ENCODE results near the gene THBD.
A peak's percentile ranks its signal among the peaks of the same experiment; 100 is the strongest.

The THBD gene

DNA sequence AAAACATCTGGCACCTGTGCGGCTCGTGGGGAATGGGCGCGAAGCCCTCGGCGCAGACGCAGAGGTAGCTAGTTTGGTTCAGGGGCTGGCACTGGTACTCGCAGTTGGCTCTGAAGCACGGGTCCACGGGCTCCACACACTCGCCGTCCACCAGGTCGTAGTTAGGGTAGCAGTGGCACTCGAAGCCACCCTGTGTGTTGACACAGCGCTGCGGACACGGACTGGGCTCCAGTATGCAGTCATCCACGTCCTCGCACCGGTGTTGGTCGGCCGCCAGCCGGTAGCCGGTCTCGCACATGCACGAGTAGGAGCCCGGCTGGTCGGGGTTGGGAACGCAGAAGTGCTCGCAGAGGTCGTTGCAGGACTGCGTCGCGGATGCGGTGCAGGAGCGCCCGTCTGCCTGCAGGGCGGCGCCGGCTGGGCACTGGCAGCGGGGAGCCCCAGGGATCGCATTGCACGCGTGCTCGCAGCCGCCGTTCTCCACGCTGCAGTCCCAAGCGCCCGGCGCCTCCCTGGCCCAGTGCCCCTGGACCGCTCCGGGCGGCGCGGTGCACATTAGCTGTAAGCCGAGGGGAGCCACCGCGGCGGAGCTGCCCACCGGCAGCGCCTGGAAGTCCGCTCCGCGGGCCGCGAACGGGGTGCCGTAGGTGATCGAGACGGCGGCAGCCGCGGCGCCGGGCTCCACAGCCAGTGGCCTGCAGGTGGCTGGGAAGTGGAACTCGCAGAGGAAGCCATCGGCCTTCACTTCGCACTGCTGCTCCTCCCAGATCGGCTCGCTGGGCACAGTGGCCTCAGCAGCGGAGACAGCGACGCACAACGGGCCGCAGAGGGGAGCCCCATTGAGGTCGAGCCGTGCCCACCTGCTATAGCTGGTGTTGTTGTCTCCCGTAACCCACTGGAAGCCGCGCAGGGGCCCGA is 930 bp downstream of the THBD start:
- Histone ChIP-seq H3K27me3 (ENCODE audit: insufficient read depth, poor library complexity, severe bottlenecking) (no peaks in the 10 kb centered on the region), H3K4me3 (replicated peaks; ENCODE audit: insufficient read depth, low read length) (peak overlapping the region; percentile 31), H3K27ac (replicated peaks) (peak overlapping the region; percentile 20)
- DNase-seq (ENCODE audit: low read depth in 1 of 2, low spot score in 1 of 2): peak; percentile 76 to 84
- TF ChIP-seq GABPA (IDR thresholded peaks at IDR 0.05; ENCODE audit: low read depth) (no peak), POLR2AphosphoS5 (IDR thresholded peaks at IDR 0.05; ENCODE audit: low read depth) (0 out of 2 replicates have a peak, but pooled peaks have one; percentile 39)
- TF ChIP-seq, protein P1, sequence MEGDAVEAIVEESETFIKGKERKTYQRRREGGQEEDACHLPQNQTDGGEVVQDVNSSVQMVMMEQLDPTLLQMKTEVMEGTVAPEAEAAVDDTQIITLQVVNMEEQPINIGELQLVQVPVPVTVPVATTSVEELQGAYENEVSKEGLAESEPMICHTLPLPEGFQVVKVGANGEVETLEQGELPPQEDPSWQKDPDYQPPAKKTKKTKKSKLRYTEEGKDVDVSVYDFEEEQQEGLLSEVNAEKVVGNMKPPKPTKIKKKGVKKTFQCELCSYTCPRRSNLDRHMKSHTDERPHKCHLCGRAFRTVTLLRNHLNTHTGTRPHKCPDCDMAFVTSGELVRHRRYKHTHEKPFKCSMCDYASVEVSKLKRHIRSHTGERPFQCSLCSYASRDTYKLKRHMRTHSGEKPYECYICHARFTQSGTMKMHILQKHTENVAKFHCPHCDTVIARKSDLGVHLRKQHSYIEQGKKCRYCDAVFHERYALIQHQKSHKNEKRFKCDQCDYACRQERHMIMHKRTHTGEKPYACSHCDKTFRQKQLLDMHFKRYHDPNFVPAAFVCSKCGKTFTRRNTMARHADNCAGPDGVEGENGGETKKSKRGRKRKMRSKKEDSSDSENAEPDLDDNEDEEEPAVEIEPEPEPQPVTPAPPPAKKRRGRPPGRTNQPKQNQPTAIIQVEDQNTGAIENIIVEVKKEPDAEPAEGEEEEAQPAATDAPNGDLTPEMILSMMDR (IDR thresholded peaks at IDR 0.05; ENCODE audit: insufficient read depth, low read length): peak; percentile 58

GRCh38 chr20:23047738-23048214 is 1.7 kb downstream of the THBD start:
- no peak for TF ChIP-seq REST (IDR thresholded peaks at IDR 0.05; ENCODE audit: insufficient replicate concordance, low read depth)
- H3K27ac ChIP-seq (replicated peaks): no peak overlapping the region
- no peak overlapping the region for H3K4me3 ChIP-seq (replicated peaks; ENCODE audit: insufficient read depth, low read length)
- DNase-seq (ENCODE audit: low read depth in 1 of 2, low spot score in 1 of 2): no peak
- no peaks in the 10 kb centered on the region for H3K27me3 ChIP-seq (ENCODE audit: insufficient read depth, poor library complexity, severe bottlenecking)

DNA sequence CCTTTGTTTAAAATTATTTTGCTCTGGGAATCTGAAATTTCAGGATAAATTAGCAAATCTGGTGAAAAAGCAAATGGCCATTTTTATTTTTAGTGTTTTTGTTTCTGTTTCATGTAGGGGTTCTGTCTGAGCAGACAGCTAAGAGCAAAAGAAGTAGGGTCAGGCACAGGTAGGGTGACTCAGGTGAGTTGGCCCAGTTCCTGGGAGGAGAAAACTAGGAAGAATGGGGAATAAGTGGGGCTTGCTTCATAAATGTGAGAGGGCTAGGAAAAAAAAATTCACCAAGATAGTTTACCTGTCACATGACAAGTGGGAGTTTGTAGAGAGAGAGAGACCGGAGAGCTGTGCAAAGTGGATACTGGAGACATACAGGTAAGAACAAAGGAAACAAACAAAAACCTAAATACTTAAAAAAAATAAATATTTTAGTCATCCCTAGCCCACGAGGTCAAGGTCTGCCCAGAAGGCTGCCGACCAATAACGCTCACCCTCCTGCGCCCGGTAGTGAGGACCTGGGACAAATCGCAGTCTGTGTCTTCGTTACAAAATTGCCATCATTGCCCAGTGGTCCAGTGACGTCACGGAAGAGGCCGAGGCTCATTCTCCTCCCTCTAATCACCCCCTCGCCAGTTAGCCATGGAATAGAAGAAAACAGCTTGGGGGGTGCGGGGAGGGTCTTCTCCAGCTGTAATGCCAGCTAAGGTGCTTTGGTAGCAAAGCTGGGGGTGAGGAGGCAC is 2.3 kb downstream of the THBD start:
- Histone ChIP-seq H3K27me3 (ENCODE audit: insufficient read depth, poor library complexity, severe bottlenecking) (no peaks in the 10 kb centered on the region), H3K27ac (replicated peaks) (no peak overlapping the region), H3K4me3 (replicated peaks; ENCODE audit: insufficient read depth, low read length) (no peak overlapping the region)
- DNase-seq (ENCODE audit: low read depth in 1 of 2, low spot score in 1 of 2): no peak
- TF ChIP-seq REST (IDR thresholded peaks at IDR 0.05; ENCODE audit: insufficient replicate concordance, low read depth) (no peak), GABPA (IDR thresholded peaks at IDR 0.05; ENCODE audit: low read depth) (no peak), POLR2AphosphoS5 (IDR thresholded peaks at IDR 0.05; ENCODE audit: low read depth) (no peak), SPI1 (IDR thresholded peaks at IDR 0.05; ENCODE audit: borderline replicate concordance, low read depth) (no peak)
- TF ChIP-seq, protein P1 (IDR thresholded peaks at IDR 0.05; ENCODE audit: insufficient read depth, low read length): no peak

DNA sequence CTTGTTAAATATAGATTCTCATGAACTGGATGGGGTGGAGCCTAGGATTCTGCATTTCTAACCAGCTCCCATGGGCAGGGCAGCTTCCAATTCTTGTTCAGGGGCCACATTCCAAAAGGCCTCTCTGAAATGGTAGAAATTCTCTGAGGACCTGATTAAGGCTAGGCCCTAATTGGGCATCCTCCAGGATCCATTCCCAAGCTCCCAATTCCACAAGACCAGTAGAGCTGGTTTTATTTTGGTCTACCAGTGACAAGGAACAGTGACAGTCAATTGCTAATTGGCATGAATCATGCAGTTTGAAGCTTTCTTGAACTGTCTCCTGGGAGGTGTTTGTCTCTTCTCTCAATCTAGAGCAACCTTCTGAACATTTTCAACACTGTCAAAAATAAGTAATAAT is 3.0 kb downstream of the THBD start:
- H3K27me3 ChIP-seq (ENCODE audit: insufficient read depth, poor library complexity, severe bottlenecking): no peaks in the 10 kb centered on the region
- TF ChIP-seq POLR2AphosphoS5 (IDR thresholded peaks at IDR 0.05; ENCODE audit: low read depth) (no peak), REST (IDR thresholded peaks at IDR 0.05; ENCODE audit: insufficient replicate concordance, low read depth) (no peak), SPI1 (IDR thresholded peaks at IDR 0.05; ENCODE audit: borderline replicate concordance, low read depth) (no peak), GABPA (IDR thresholded peaks at IDR 0.05; ENCODE audit: low read depth) (no peak)
- TF ChIP-seq, protein P1 (IDR thresholded peaks at IDR 0.05; ENCODE audit: insufficient read depth, low read length): no peak
- no peak for DNase-seq (ENCODE audit: low read depth in 1 of 2, low spot score in 1 of 2)
- no peak overlapping the region for H3K4me3 ChIP-seq (replicated peaks; ENCODE audit: insufficient read depth, low read length)
- no peak overlapping the region for H3K27ac ChIP-seq (replicated peaks)

Measured in HL-60 (cell line).